GM21447 (cell line): ENCODE data around the gene ITGA11.
A peak's percentile ranks its signal among the peaks of the same experiment; 100 is the strongest.

Source experiments
- ATAC-seq: cut with Tn5 transposase; IDR thresholded peaks from one replicate; pipeline ENCODE4 v1.9.1; 2021; ENCODE audit not compliant: unreplicated experiment

The ITGA11 gene

DNA sequence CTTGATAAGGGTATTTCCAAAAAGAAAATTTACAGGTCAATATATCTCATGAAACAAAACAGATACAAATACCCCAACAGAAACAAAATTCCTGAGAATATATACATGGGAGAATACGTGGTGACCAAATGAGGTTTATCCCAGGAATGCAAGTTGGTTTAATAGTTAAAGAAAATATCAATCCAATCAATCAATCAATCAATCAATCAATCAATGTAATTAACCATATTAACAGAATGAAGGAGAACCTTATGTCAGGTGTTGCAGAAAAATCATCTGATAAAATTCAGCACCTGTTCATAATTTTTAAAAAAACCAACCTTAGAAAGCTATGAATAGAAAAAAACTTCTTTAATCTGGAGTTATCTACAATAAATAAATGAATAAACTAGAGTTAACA is 35.9 kb downstream of the ITGA11 start:
- ATAC-seq: no peak

DNA sequence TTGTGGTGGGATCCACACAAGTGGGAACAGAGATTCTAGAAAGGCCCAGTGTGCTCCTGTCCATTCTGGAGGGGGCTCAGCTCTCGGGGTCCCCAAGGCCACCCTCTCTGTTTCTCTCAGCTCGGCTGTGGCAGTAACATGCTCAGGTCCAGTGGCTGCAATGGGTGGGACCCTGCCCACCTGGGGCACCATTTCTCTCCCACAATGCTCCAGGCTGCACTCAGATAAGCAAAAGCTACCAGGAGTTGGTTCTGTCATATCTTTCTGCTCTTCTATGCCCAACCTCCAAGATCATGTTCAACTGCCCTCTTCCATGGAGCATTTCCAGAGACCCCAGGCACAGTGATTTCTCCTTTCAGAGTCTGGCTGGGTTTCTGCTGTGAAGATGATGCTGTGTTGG is 40.8 kb downstream of the ITGA11 start:
- no peak for ATAC-seq

DNA sequence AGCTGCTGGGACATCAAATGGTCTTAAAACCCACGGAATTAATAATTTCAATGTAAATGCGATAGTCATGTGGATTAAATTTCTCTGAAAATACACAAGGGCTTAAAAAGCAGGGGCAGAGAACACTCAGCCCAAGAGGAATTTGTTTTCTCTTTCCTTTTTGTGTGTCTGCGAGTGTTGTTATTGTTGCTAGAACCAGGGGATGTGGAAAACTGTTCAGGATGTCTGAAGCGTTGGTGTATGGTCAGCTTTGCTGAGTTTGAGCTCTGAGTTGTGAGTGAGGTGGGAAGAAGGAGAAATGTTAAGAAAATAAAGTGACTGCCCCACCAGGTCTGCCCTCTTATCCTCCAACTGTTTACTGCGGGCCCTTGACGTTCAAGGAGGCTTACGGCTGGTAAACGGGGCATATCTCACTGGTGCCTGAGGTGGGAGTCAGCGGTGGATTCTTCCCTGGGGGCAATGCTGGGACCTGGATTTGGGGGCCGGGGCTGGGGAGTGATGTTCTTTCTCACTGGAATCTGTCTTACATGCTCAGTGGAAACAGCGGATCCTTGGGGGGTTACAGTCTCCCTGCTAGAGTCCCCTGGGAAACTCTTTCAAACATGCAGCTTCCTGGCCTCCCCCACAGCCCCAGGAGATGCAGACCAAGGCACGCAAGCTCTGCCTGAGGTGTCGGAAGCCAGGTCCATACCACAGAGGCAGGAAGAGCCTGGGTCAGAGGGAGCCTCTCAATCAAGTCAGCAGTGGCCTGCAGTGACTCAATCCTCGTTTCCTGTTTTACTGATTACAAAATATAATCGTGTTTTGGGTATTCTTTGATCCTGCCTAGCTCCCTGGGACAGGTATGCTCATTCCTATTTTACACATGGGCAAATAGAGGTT is 41.8 kb downstream of the ITGA11 start:
- peak; percentile 90 for ATAC-seq

DNA sequence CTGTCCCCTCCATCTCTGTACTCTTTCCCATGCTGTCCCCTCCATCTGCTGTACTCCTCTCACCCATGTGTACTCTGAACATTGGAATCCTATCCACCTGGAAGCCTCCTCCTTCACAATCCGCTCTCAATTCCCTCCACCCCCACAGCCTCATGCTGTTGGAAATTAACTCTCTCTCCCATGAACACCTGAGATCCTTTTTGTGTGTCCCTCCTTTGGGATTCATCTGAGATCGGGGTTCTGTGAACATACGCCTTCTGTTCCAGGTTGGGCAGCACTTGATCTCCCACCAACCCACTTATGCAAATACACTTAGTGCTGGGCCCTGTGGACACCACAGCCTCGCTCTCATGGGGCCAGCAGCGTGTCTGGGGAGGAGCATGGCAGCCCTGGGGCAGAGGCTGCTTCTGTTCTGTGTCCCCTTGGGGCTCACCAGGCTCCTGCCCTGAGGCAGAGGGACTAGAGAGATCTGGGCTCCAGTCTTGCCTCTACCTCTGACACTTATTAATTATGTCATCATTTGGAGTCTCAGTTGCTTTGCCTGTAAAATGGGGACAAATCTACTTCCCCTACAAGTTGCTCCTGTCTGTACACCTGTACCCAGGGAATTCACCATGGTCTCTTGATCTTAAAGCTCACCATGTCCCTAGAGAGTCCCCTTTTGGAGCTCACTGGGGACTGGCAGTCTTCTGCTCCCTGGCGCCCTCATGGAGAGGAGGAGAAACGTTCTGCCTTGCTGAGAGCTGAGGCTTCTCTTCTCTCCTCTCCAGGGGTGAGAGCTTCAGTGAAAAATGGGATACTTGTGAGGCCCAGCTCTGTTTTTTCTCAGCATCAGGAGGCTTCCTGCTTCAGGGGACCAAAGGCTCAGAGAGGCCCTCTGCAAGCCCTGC is 42.7 kb downstream of the ITGA11 start:
- no peak for ATAC-seq

DNA sequence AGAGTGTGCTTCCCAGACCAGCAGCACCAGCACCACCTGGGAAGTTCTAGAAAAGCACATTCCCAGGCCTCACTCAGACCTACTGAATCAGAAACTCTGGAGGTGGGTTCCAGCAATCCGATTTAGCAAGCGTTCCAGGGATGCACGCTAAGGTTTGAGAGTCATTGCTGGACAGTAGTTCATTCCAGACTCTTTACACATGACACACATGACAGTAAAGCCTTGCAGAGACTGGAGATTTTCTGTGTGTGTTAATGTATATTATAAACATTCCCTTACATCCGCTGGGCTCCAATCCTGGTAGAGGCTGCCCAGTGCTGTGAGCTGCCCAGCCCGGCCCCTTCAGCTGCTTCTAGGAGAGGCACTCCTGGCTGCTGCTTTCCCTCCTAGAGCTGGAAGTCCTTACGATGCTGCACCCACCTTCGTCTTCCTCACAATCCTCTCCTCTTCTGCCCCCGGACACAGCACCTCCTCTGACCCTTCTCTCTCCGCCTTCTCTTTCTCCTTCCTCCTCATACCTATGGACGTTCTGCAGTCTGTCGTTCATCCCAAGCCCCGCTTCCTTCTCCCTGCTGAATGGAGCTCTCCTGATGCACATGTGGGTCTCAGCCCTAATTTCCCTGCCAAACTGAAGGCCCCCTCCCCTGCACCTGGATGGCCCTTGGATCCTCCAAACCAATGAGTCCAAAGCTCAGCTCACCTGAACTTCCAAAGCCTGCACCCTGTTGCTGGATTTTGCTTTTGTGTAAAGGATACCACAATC is 44.4 kb downstream of the ITGA11 start:
- no peak for ATAC-seq

DNA sequence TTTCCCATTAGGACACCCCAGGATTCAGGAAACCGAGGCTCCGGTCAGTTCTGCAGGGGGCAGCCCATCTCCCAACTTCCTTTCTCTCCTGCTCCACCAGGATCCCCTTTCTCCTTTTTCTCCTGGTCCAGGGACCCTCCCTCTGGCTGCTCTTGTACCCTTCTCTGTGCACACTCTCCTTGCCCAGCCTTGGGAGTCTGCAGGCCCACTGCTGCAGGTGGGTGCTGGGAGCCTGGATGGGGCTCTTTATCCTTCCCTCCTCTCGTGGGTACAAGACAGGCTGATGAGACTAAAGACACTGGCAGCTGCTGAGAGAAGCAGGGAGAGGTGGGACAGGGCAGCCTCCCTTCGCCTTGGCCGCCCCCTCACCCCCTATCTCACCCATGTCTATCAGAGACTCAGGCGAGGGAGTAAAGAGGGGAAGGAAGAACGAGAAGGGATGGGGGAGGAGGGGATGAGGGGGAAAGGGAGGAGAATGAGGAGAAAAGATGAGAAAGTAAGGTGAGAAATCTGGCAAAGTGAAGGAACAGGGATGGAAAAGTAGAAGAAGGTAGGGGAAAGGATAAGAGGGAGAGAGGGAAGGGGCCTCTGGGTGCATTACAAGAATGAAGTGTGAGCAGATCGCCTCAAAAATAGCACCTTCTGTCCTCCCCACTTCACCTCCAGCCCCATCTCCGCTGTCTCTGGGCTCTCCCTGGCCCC is 45.2 kb downstream of the ITGA11 start:
- no peak for ATAC-seq

DNA sequence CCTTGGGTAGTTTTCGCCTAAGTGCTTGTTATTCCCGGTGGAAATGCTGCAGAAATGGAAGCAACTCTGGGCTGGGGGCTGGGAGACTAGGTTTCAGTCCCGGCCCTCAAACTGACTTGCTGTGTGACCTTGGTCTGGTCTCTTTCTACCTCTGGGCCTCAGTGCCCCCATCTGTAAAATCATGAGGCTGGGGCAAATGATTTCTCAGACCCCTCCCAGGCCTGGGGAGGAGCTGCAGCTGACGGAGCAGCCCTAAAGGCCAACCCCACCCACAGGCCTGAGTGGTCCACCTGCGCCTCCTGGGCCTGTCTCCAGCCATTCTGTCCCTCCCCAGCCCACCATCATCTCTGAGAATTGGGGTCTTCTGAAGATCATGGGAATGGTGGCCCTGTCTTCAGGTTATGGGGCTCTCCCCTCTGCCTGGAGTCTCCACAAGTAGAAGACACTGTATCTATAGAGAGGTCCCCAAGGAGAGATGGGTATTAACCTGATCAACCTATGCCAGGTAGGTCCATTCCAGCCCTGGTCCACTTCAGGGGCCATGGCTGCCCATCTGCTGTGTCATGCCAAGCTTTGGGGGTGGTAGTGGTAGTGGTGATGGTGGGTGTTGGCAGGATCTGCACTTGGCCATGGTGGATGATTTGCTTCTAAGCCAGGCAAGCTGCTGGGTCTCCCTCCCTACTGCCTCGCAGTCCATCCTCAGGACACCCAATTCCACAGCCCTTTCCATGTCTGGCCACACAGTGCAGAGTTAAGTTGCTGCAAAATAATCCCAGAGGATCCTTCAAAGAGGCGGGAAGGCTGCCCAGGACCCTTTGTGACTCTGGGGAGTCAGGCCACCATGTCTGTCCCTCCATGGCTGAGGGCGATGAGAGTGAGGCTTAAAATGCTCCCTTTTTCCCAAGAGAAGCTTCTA is 46.0 kb downstream of the ITGA11 start:
- no peak for ATAC-seq

DNA sequence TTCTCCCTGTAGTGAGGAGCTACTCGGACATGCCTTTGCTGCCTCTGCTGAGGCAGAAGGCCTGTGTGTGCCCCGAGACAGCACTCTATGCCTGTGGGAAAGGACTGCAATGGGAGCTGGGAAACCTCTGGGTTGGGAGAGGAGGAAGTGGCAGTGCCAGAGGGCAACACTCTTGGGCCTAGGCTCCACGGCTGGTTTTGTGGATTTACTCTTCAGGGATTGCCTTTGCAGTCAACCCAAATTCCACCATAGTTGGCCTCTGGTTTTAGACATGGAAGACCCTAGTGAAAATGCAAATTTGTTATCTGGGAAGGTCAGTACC is 46.8 kb downstream of the ITGA11 start:
- ATAC-seq: no peak

DNA sequence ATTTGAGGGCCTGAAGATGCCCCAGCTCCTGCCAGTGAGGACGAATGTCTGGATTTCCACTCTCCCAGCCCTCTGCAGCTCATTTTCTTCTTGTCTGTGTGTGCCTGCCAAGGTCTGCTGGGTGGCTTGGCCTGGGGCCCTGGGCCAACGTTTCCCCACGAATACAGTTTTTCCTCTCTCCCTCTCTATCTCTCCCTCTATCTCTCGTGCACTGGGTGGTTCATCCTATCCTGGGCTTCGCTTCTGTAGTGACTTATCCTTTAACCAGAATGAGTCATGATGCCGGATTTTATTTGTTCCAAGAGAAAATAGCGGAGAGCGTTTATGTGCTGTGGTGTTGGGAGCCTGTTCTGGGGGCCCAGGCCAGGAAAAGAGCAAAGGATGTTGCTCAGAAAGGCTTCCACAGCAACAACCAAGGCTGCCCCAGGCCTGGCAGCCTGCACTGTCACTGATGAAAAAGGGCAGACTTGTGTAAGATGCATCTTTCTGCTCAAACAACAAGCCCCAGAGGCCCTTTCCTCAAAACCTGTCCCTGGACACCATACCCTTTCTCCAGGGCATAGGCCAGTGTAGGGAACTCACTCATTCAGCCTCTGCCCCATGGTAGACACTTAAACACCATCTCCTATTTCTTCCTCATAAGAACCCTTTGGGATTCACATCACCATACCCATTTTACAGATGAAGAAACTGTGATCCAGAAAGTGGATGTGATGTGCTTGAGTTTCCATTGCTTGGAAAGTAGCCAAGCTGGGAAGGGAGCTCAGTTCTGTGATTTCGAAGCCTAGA is 47.3 kb downstream of the ITGA11 start:
- ATAC-seq: no peak

DNA sequence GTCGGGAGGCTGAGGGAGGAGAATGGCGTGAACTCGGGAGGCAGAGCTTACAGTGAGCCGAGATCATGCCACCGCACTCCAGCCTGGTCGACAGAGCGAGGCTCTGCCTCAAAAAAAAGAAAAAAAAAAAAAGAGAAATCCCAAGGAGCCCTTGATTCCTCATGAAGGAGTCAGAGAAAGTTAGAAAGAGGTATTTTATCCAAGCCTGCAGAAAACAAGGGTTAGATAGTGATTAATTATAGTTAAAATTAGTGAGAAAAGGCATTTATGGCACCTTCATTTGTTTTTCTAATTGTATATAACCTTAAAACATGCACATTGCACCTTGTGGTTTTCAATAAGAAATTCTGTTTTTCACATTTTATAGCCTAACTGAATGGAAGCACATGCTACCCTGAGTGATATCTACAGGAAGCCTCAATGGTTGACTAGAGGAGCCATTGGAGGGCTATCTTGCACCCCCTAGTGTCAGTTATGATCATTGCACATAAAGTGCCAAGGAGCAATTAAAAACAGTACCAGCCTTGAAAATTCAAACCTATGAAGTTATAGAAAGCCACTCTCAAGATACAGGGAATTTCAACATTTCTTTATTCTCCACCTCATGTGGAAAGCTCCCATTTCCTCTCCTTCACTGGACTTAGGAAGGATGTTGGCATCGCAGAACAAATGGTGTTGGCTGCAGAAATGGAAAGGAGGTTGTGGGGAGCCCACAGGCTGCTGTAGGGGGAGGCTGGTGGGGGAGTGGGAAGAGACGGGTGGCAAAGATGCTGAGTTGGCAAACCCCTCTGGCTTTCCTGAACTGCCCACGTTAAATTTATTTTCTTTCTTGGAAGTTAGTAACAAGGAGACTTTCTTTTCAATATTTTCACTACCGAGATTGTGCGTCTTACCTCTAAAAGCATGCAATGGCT is 48.5 kb downstream of the ITGA11 start:
- ATAC-seq: no peak

DNA sequence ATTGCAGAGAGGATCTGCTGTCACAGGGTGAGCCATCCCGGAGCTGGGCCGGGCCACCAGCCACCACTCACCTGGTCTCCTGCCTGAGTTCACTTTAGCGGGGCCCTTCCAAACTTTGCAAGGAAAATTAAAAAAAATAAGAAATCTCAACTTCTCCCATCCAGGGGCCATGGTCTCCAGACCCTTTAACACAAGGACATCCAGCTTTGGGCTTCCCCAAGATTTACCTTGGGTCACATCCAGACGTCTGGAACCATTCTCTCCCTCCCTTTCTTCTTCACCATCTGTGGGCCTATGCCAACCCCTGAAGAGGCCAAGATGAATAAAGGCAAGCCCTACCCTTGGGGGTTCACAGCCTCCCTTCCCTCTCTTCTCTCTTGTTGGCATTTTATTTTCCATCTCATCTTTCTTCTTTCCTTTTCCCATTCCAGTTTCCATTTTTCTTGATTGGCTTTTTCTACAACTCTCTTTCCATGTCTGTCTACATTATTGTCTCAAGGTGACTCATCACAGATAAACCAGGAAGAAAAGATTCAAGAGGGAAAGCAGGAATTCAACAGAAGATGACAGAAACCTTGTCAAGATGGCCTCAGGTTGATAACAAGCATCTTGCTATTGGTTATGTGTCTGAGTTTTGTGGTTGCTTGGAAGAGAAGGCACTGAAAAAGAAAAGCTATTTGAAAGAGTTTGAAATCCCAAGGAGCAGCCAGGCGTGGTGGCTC is 49.5 kb downstream of the ITGA11 start:
- no peak for ATAC-seq

DNA sequence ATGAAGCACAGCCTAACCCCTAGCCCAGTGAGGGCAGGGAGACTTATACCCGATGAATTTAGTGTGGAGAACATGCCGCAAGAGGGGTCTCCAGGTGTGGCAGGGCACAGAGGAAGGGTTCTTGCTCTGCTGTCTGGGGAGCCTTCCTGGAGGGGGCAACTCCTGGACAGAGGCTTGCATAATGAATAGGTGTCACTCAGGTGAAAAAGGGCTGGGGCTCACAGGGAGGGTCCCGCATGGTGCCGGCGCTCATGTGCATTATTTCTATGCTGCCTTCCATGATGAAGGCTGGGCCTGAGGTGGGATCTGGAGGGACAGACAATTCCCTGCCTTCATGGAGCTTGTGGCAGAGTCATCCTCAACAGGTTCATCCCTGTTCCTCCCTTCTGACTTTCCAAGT is 51.5 kb downstream of the ITGA11 start:
- no peak for ATAC-seq

DNA sequence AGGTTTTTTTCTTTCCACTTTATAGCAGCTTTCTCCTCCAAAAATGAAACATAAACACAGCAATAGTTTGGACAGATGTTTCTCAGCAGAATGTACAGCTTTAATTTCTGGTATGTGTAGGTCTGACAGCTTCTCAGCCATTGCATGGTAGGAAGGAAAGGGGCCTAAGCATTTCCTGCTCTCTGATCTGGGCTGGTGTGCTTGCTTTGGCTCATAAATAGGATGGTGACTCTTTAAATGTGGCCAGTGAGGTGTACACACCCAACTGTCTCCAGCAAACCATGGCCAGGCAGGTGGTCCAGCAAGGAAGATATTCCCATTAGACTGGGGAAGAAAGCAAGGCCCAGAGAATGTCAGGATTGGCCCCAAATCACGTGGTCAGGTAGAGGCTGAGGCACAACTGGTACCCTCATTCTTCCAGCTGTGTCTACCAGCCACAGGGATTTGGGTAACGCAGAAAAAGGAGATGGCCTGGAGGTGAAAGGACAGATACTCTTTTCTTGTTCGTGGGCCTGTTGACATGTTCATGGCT is 52.1 kb downstream of the ITGA11 start:
- ATAC-seq: no peak

DNA sequence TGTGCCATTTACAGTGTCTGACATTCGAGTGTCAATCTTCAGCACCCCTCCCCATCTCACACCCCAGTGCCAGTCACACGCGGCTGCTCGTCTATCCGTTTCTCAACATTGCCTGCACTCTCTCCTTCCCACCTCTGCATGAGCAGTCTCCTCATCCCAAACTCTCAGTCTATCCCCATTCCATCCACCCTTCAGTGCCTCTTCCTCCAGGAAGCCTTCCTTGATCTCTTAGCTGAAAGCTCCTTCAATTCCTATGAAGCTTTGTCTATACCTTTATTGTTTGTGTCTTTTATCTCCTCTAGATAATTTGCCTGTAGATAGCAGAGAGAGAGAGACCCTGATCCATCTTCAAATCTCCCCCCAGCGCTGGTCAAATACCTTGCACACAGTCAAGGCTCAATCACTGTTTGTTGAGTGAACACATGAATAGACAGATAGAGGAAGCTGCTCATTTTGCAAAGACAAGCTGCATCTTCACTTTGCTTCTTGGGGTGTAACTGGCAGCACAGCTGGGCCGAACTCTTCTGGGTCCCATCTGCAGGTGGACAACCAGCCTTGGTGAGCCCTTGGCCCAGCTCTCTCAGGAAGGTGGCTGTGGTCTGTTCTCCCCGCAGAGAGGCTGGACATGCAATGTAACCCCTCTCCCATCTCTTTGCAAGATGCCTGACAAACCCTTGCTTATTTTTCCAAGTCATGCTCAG is 52.8 kb downstream of the ITGA11 start:
- ATAC-seq: no peak

DNA sequence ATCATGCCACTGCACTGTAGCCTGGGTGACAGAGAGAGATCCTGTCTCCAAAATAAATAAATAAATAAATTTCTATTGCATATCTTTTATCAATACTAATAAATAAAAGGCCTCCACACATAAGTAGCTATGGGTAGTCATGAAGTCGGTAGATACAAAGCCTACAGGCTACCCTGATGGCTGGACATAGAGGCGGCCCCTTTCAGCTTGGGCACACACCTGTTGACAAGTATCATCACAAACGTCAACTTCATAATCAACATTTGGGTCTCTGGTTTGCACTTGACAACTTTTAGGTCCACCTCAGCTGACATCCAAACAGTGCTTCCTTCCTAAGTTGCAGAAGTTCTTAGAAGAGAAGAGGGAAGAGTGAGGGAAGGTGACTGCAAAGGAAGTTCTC is 53.4 kb downstream of the ITGA11 start:
- ATAC-seq: no peak

DNA sequence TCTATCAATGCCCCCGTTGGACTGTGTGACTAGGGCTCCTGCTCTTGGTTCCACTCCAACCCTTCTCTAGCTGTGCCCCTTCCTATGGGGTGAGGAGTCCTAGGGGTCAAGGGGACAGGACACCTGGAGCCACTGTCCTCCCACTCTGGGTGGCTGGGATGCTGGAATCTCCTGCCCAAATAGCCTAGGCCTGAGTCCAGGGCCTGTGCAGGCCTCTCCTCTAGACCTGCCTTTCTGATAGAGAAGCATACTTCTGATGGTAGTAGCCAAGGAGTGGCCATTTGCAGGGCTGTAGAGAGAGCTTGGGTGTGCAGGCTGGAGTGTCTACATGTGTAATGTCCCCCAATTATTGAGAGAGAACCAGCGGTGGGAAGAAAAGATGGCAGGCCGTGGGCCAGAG is 54.2 kb downstream of the ITGA11 start:
- ATAC-seq: no peak
